ENCODE results near the gene EXT2.

The EXT2 gene

DNA sequence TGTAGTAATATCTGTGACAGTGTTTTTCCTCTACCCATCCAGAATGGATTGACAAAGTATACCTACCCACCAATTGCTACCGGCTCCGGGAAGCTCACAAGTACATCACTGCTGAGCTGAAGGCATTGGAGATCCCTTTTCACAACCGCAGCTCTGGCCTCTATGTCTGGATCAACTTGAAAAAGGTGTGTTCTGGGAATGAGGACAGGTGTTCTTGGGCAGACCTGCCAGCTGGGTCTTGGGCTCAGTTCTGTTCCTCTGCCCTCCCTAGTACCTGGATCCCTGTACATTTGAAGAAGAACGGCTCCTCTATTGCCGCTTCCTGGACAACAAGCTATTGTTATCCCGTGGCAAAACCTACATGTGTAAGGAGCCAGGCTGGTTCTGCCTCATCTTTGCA, 37.2 kb upstream of the EXT2 start:
- no peak overlapping the region for H3K27ac ChIP-seq
- no peak for TF ChIP-seq ZFX (IDR thresholded peaks at IDR 0.05; ENCODE audit: borderline replicate concordance)
- TF ChIP-seq, protein P1, sequence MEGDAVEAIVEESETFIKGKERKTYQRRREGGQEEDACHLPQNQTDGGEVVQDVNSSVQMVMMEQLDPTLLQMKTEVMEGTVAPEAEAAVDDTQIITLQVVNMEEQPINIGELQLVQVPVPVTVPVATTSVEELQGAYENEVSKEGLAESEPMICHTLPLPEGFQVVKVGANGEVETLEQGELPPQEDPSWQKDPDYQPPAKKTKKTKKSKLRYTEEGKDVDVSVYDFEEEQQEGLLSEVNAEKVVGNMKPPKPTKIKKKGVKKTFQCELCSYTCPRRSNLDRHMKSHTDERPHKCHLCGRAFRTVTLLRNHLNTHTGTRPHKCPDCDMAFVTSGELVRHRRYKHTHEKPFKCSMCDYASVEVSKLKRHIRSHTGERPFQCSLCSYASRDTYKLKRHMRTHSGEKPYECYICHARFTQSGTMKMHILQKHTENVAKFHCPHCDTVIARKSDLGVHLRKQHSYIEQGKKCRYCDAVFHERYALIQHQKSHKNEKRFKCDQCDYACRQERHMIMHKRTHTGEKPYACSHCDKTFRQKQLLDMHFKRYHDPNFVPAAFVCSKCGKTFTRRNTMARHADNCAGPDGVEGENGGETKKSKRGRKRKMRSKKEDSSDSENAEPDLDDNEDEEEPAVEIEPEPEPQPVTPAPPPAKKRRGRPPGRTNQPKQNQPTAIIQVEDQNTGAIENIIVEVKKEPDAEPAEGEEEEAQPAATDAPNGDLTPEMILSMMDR (IDR thresholded peaks at IDR 0.05): no peak

DNA sequence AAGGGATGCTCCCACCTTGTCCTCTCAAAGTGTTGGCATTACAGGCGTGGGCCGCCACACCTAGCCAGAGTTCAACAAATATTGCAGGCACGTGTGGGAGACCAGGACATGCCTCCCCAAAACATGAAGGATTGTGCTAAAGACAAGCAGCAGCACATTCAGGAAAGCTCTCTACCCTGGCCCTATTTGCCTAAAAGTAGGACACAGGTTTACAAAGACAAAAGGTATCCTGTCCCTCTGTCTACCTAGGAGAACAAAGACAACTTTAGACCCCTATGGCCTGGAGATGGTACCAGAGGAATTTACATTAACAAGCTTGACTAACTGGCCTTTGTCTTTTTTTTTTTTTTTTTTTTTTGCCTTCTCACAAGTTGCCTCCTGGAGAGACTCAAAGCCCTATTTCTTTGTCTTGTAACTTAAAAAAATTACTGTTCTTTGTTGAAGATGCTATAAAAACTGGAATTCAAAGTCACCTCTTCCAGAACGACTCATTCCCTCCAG, 30.3 kb upstream of the EXT2 start:
- no peak for TF ChIP-seq ZFX (IDR thresholded peaks at IDR 0.05; ENCODE audit: borderline replicate concordance)
- TF ChIP-seq, protein P1 (IDR thresholded peaks at IDR 0.05): no peak
- H3K27ac ChIP-seq: no peak overlapping the region; the same call in 1 of the 2 replicates

DNA sequence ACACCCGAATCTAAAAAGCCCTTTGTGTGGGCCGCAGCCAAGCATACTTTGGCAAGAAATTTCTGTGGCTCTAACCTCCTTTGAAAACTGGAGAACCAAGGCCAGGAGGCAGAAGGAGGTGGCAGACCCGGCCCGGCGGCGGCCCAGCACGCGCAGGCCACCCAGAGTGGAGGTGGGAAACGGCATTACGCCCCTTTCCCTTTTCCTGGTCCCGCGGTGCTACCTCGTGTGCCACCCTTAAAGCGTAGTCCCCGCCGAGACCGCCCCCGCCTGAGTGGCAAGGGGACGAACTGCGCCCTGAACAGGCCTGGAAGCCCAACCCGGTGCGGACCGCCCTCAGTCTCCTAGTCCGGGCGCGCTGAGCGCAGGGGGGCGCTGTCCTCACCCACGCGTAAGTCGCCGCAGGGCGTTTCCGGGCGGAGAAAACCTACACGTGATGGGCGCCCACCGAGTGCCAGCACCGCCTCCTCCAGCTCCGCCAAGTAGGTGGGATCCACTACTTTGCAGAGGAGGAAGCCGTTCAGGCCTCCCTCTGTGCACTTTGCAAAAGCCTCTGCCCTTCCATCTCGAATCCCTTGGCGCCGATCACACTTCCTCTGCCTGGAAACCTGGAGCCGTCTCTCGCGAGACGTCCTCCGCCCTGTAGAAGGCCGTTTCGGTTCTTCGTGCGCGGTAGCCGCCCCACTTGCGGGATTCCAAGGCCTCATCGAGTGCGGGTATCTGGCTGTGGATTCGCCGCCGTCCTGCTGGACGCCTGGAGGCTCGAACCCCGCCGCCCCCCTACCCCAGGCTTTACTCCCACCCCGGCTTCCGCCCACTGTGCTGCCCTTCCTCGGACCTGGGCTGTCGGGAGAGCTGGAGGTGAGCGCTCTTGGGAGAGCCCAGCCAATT, 29.4 kb upstream of the EXT2 start, which contains the start of gene ACCS:
ACCS (plus strand) TSS at position 430 of the 891 bp plus-strand sequence. CDS start 1,358 bp downstream, outside the sequence.
- peak within 1 kb of the TSS; percentile 79 for H3K27ac ChIP-seq
- TF ChIP-seq ZFX (IDR thresholded peaks at IDR 0.05; ENCODE audit: borderline replicate concordance): no peak
- TF ChIP-seq, protein P1 (IDR thresholded peaks at IDR 0.05): peak; percentile 88

DNA sequence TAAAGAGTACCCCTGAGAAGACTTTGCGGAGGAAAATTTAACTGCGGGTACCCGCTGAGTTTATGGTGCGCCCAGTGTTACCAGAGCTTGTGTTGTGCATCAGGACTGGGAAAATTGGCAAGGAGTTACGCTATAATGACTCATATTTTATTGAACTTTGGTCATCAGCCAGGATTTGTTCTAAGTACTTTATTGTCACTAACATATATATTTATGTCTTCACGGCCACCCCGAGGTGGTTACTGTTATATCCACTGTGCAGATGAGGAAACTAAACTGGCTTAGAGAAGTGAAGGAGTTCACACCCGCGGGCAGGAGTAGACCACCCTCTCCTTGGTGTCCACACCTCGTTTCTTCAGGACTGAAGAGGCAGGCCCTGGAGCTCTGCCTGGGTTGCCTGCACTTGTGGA, 28.7 kb upstream of the EXT2 start:
- TF ChIP-seq ZFX (IDR thresholded peaks at IDR 0.05; ENCODE audit: borderline replicate concordance): no peak
- TF ChIP-seq, protein P1 (IDR thresholded peaks at IDR 0.05): no peak
- peak overlapping the region; percentile 79 for H3K27ac ChIP-seq

DNA sequence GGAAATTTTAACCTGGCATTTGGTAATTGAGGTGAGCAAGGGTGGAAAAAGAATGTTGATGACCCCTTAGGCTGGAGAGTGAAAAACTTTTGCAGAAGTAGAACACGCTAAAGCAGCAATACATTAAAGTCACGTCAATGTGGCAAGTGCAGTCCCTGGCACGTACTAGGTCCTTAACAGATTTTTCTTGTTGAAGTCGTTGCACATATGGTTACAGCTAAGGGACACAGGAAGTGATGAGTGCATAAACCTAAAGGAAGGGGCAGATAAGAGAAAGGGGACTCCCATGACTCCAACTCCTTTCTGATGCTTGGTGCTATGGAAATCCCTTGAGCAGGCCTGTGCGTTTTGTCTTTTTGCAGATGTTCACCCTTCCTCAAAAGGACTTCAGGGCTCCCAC, 28.2 kb upstream of the EXT2 start:
- no peak for TF ChIP-seq ZFX (IDR thresholded peaks at IDR 0.05; ENCODE audit: borderline replicate concordance)
- TF ChIP-seq, protein P1 (IDR thresholded peaks at IDR 0.05): no peak
- no peak overlapping the region; the same call in 1 of the 2 replicates for H3K27ac ChIP-seq

DNA sequence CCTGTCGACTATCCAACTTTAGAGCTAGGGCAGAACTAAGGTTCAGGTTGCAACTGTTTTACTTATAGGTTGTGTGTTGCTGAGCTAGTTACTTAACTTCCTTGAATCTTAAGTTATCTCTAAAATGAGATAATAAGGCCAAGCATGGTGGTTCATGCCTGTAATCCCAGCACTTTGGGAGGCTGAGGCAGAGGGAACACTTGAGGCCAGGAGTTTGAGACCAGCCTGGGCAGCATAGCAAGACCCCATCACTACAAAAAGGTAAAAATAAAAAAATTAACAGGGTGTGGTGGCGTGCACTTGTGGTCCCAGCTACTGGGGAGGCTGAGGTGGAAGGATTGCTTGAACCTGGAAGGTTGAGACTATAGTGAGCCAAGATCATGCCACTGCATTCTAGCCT, 27.3 kb upstream of the EXT2 start:
- no peak overlapping the region for H3K27ac ChIP-seq
- no peak for TF ChIP-seq ZFX (IDR thresholded peaks at IDR 0.05; ENCODE audit: borderline replicate concordance)
- TF ChIP-seq, protein P1 (IDR thresholded peaks at IDR 0.05): no peak

DNA sequence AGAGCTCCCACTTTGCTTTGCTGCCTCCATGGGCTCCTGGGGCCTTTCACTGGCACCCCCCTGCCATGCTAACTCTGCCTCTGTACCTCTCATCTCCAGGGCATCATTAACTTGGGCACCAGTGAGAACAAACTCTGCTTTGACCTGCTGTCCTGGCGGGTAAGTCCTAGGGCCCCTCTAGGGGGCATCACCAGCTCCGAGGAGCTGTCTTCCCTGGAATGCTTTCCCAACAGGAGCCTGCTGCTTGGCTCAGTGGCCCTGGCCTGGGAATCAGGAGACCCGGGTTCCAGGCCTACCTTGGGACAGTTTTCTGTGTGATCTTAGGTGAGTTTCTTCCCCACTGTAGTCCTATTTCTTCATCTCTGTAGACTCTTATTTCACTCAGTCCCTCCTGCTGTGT, 24.3 kb upstream of the EXT2 start:
- no peak overlapping the region for H3K27ac ChIP-seq
- no peak for TF ChIP-seq ZFX (IDR thresholded peaks at IDR 0.05; ENCODE audit: borderline replicate concordance)
- TF ChIP-seq, protein P1 (IDR thresholded peaks at IDR 0.05): 0 out of 2 replicates have a peak, but pooled peaks have one; percentile 11

All from 22Rv1 (cell line).